Tibial nerve (tissue), 4 donors: Measurements from ENCODE around the gene COG1. TPM values are rescaled to one million over a fixed set of nuclear protein-coding genes. Genes with fewer than 3 reads are reported as not detected.

Experiments
- DNase-seq, 2 donors: peaks; one replicate each; pipeline ENCODE4 v3.0.0-alpha.2; 2019; ENCODE audit warnings: low spot score in 2 of 2
- H3K27ac ChIP-seq, 4 donors: fragments of 200-600 bp; sonication (generic) in 3 of 4; one replicate each; pipeline ENCODE4 v1.5.1; 2017 to 2019; ENCODE audit warnings: mild to moderate bottlenecking in 1 of 4
- H3K27me3 ChIP-seq, 2 donors: fragments of 200-600 bp; sonication (generic) in 1 of 2; one replicate each; pipeline versions ENCODE4 v1.5.1 to v1.6.0; 2017 to 2019
- H3K36me3 ChIP-seq, 3 donors: fragments of 200-600 bp; sonication (generic); one replicate each; pipeline ENCODE4 v1.5.1; 2018 to 2019
- H3K4me1 ChIP-seq, 4 donors: fragments of 200-600 bp; sonication (generic) in 3 of 4; one replicate each; pipeline ENCODE4 v1.5.1; 2017 to 2019
- H3K4me3 ChIP-seq, 4 donors: fragments of 200-600 bp; sonication (generic) in 3 of 4; one replicate each; pipeline ENCODE4 v1.5.1; 2017 to 2019; ENCODE audit warnings: mild to moderate bottlenecking in 1 of 4, moderate library complexity in 1 of 4
- H3K9me3 ChIP-seq, 4 donors: fragments of 200-600 bp; sonication (generic) in 3 of 4; one replicate each; pipeline ENCODE4 v1.5.1; 2017 to 2019
- CTCF ChIP-seq, 5 experiments: fragments of 200-600 bp in 3 of 5; fragments of 450-650 bp in 2 of 5; sonication (generic) in 3 of 5; IDR thresholded peaks; one replicate each; pipeline ENCODE4 v1.5.1; 2016 to 2019; ENCODE audit warnings: antibody characterized with exemption in 5 of 5, mild to moderate bottlenecking in 3 of 5, moderate library complexity in 2 of 5
- EP300 ChIP-seq, 2 donors: sonication (generic); formaldehyde crosslinking; IDR thresholded peaks; one replicate each; pipeline ENCODE4 v1.6.1; 2017; ENCODE audit warnings: antibody characterized with exemption in 2 of 2, mild to moderate bottlenecking in 1 of 2
- POLR2A ChIP-seq, 2 donors: fragments of 450-650 bp; IDR thresholded peaks; one replicate each; pipeline ENCODE4 v1.6.1; 2017; ENCODE audit warnings: antibody characterized with exemption in 2 of 2, mild to moderate bottlenecking in 2 of 2, moderate library complexity in 2 of 2
- WGBS, 2 donors: methylation state at CpG; one replicate each; pipeline ENCODE4 v1.1.5; 2018; 5-methylcytosine and 5-hydroxymethylcytosine counted together
- total RNA-seq, 4 donors: library from RNA; depleted of rRNA; stranded (reverse); fragments of >200 nt; gene quantifications; one replicate each; pipeline ENCODE4 v1.1.0, GENCODE V29; 2016

COG1 gene
- total RNA-seq, 4 donors from 2014 or later, result 23.6 to 46.2 (median 28.6) TPM

GRCh38 chr17:73201215-73202069 is 8.6 kb downstream of the COG1 start:
- TF ChIP-seq CTCF (IDR thresholded peaks at IDR 0.05), result no peak
- no peak for TF ChIP-seq POLR2A (IDR thresholded peaks at IDR 0.05)
- no peak for TF ChIP-seq EP300 (IDR thresholded peaks at IDR 0.05)
- Histone ChIP-seq H3K27ac (no peak overlapping the region), H3K36me3 (peaks cover 0 to 100% (median 51%) of the 10 kb centered on the region in 3 donors), H3K4me1 (peaks cover 0 to 12% (median 0%) of the 10 kb centered on the region in 4 donors), H3K27me3 (no peaks in the 10 kb centered on the region), H3K9me3 (no peaks in the 10 kb centered on the region), H3K4me3 (no peak overlapping the region)
- 76 to 81% methylated on average over 19 of the region's 19 CpGs for WGBS, 2 donors
- DNase-seq, result no peak

- no peak for DNase-seq
- H3K27me3 ChIP-seq, result no peaks in the 10 kb centered on the region
- WGBS, 2 donors, result 33 to 39% methylated on average over 8 of the region's 8 CpGs
- H3K4me3 ChIP-seq, result no peak overlapping the region
- peaks cover 0 to 100% (median 41%) of the 10 kb centered on the region in 3 donors for H3K36me3 ChIP-seq
- no peaks in the 10 kb centered on the region for H3K9me3 ChIP-seq
- peaks cover 0 to 7% (median 0%) of the 10 kb centered on the region in 4 donors for H3K4me1 ChIP-seq
- peak overlapping the region in 1 of 4 donors; percentile 47 for H3K27ac ChIP-seq
- TF ChIP-seq EP300 (IDR thresholded peaks at IDR 0.05), result peak in 1 of 2 donors; percentile 33
- no peak for TF ChIP-seq POLR2A (IDR thresholded peaks at IDR 0.05)
- TF ChIP-seq CTCF (IDR thresholded peaks at IDR 0.05), result no peak
Measured at GRCh38 chr17:73203135-73203787, 10.4 kb downstream of the COG1 start.

GRCh38 chr17:73203788-73204479 is 11.1 kb downstream of the COG1 start:
- H3K4me1 ChIP-seq, result peaks cover 0 to 7% (median 0%) of the 10 kb centered on the region in 4 donors
- H3K4me3 ChIP-seq, result no peak overlapping the region
- DNase-seq, result no peak
- WGBS, 2 donors, result 69 to 71% methylated on average over 10 of the region's 10 CpGs
- TF ChIP-seq POLR2A (IDR thresholded peaks at IDR 0.05), result no peak
- TF ChIP-seq CTCF (IDR thresholded peaks at IDR 0.05), result no peak
- no peak for TF ChIP-seq EP300 (IDR thresholded peaks at IDR 0.05)
- H3K27ac ChIP-seq, result peak overlapping the region in 1 of 4 donors; percentile 47
- no peaks in the 10 kb centered on the region for H3K9me3 ChIP-seq
- no peaks in the 10 kb centered on the region for H3K27me3 ChIP-seq
- H3K36me3 ChIP-seq, result peaks cover 0 to 100% (median 34%) of the 10 kb centered on the region in 3 donors

GRCh38 chr17:73205459-73205961 is 12.7 kb downstream of the COG1 start:
- H3K4me3 ChIP-seq, result no peak overlapping the region
- H3K4me1 ChIP-seq, result peaks cover 0 to 7% (median 0%) of the 10 kb centered on the region in 4 donors
- H3K27me3 ChIP-seq, result no peaks in the 10 kb centered on the region
- H3K9me3 ChIP-seq, result no peaks in the 10 kb centered on the region
- 77 to 78% methylated on average over 10 of the region's 10 CpGs for WGBS, 2 donors
- peaks cover 0 to 96% (median 22%) of the 10 kb centered on the region in 3 donors for H3K36me3 ChIP-seq
- DNase-seq, result no peak
- TF ChIP-seq CTCF (IDR thresholded peaks at IDR 0.05) (no peak), POLR2A (IDR thresholded peaks at IDR 0.05) (no peak), EP300 (IDR thresholded peaks at IDR 0.05) (no peak)
- H3K27ac ChIP-seq, result no peak overlapping the region
